ENCODE results near the gene DNAAF3.

DNA sequence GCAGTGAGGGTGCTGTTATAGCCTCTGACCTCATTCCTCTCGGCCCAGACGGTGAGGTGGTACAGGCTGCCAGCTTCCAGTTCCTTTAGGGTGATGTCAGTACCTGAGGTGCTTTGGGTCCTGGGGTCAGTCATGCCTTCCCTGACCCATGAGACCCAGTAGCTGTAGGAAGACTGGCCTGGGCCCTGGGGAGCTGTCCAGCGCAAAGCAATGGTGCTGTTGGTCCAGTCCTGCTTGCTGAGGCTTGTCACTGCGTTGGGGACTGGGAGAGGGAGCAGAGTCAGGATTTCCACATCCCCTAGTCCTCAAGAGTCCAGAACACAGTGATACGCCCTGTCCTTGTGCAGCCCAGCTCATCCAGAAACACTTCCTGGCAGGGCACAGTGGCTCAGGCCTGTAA, 32.2 kb upstream of the DNAAF3 start:
- TF ChIP-seq, protein P1, sequence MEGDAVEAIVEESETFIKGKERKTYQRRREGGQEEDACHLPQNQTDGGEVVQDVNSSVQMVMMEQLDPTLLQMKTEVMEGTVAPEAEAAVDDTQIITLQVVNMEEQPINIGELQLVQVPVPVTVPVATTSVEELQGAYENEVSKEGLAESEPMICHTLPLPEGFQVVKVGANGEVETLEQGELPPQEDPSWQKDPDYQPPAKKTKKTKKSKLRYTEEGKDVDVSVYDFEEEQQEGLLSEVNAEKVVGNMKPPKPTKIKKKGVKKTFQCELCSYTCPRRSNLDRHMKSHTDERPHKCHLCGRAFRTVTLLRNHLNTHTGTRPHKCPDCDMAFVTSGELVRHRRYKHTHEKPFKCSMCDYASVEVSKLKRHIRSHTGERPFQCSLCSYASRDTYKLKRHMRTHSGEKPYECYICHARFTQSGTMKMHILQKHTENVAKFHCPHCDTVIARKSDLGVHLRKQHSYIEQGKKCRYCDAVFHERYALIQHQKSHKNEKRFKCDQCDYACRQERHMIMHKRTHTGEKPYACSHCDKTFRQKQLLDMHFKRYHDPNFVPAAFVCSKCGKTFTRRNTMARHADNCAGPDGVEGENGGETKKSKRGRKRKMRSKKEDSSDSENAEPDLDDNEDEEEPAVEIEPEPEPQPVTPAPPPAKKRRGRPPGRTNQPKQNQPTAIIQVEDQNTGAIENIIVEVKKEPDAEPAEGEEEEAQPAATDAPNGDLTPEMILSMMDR (IDR thresholded peaks at IDR 0.05), result no peak
- no peak for TF ChIP-seq POLR2A (IDR thresholded peaks at IDR 0.05)
